HuH-7.5 (cell line): ENCODE results near the gene CYP4F2.
"Not testable (repeated sequence)": the region's sequence is repeated elsewhere in the genome, so short reads cannot be mapped to it uniquely, and the experiment has no call there.

Experiments used
- DNase-seq: peaks from one replicate; pipeline ENCODE4 v3.0.0; 2011; ENCODE audit warnings: low spot score

The CYP4F2 gene

GRCh38 chr19:15897738-15898276 lies at the start of gene CYP4F2:
TSS of gene CYP4F2 (minus strand) at chr19:15898074. CDS start at chr19:15897611, 463 bp downstream.
- no peak for DNase-seq

GRCh38 chr19:15945301-15945700 lies 47.4 kb upstream of the CYP4F2 start:
- no peak for DNase-seq

- DNase-seq, result no peak
These were observed 46.5 kb upstream of the CYP4F2 start for GRCh38 chr19:15944401-15944800.

GRCh38 chr19:15937771-15938170 lies 39.9 kb upstream of the CYP4F2 start:
- DNase-seq, result no peak

- DNase-seq, result no peak
These were observed 39.1 kb upstream of the CYP4F2 start for GRCh38 chr19:15936950-15937349.

- DNase-seq, result no peak
These were observed 38.3 kb upstream of the CYP4F2 start for GRCh38 chr19:15936173-15936572.

- DNase-seq, result no peak
These were observed 37.4 kb upstream of the CYP4F2 start for GRCh38 chr19:15935167-15935702.

- no peak for DNase-seq
These were observed 36.6 kb upstream of the CYP4F2 start, which contains the start of gene CYP4F11 for GRCh38 chr19:15934332-15935078. TSS of gene CYP4F11 (minus strand) at chr19:15934529. CDS start at chr19:15934408, 121 bp downstream.

- DNase-seq, result not testable (repeated sequence)
These were observed 36.0 kb upstream of the CYP4F2 start for GRCh38 chr19:15933761-15934331.

- DNase-seq, result no peak
These were observed 30.4 kb upstream of the CYP4F2 start for GRCh38 chr19:15928321-15928720.

GRCh38 chr19:15926484-15926883 lies 28.6 kb upstream of the CYP4F2 start:
- DNase-seq, result no peak

GRCh38 chr19:15923702-15924101 lies 25.8 kb upstream of the CYP4F2 start:
- no peak for DNase-seq

GRCh38 chr19:15922021-15922420 lies 24.1 kb upstream of the CYP4F2 start:
- no peak for DNase-seq

GRCh38 chr19:15919243-15919642 lies 21.4 kb upstream of the CYP4F2 start:
- DNase-seq, result no peak

- no peak for DNase-seq
These were observed 17.2 kb upstream of the CYP4F2 start for GRCh38 chr19:15915109-15915508.

- no peak for DNase-seq
These were observed 16.0 kb upstream of the CYP4F2 start for GRCh38 chr19:15913830-15914229.

GRCh38 chr19:15913384-15913783 lies 15.5 kb upstream of the CYP4F2 start:
- DNase-seq, result no peak

- no peak for DNase-seq
These were observed 13.8 kb upstream of the CYP4F2 start for GRCh38 chr19:15911599-15912235.

- no peak for DNase-seq
These were observed 7.2 kb upstream of the CYP4F2 start for GRCh38 chr19:15905026-15905425.

GRCh38 chr19:15902898-15903297 lies 5.0 kb upstream of the CYP4F2 start:
- DNase-seq, result not testable (repeated sequence)

GRCh38 chr19:15902254-15902653 lies 4.4 kb upstream of the CYP4F2 start:
- DNase-seq, result no peak

GRCh38 chr19:15900504-15900903 lies 2.6 kb upstream of the CYP4F2 start:
- DNase-seq, result no peak

- DNase-seq, result not testable (repeated sequence)
These were observed 2.2 kb upstream of the CYP4F2 start for GRCh38 chr19:15900032-15900431.
